Fibroblast of the conjunctiva (primary cell): Measurements from ENCODE around the gene SLC6A18.

ENCODE experiments used
- DNase-seq: peaks from one replicate; pipeline ENCODE4 v3.0.0-alpha.2; 2010; ENCODE audit warnings: low read depth

Gene SLC6A18

GRCh38 chr5:1292139-1292538 is 67.0 kb downstream of the SLC6A18 start:
- DNase-seq: no peak

GRCh38 chr5:1292846-1293415 is 67.8 kb downstream of the SLC6A18 start:
- no peak for DNase-seq

GRCh38 chr5:1293416-1294205 is 68.4 kb downstream of the SLC6A18 start:
- DNase-seq: no peak

- no peak for DNase-seq
Observed at GRCh38 chr5:1294206-1294834, 69.1 kb downstream of the SLC6A18 start.

GRCh38 chr5:1294835-1295649 is 69.9 kb downstream of the SLC6A18 start, which contains the start of gene TERT:
TSS of gene TERT (minus strand) at chr5:1295068. CDS start at chr5:1294989, 79 bp downstream.
- no peak for DNase-seq

GRCh38 chr5:1295650-1296037 is 70.5 kb downstream of the SLC6A18 start:
- DNase-seq: no peak
